IMR-90 (cell line): ENCODE data around the gene NRL. TPM values are rescaled to one million over a fixed set of nuclear protein-coding genes. Genes with fewer than 3 reads are reported as not detected.

ENCODE experiments used
- ATAC-seq: fragments of 200-7000 bp; cut with Tn5 transposase; 2 replicates; pipeline ENCODE4 v1.9.1; 2020; ENCODE audit warnings: low read depth, mild to moderate bottlenecking, moderate library complexity
- BruUV-seq: library from RNA; stranded (reverse); fragments of 400-500 nt; replicated peaks from 2 replicates; lab custom pipeline; 2021; lab: Mats Ljungman, UMichigan
- CTCF ChIA-PET: fragments of 300-600 bp; formaldehyde crosslinking; extraction: SDS; loops from one replicate; lab custom pipeline; 2021; ENCODE audit warnings: antibody characterized with exemption; lab: Yijun Ruan, JAX
- POLR2A ChIA-PET: fragments of 300-600 bp; sonication (Branson Sonifier 250); formaldehyde crosslinking; loops from one replicate; lab custom pipeline; 2022; ENCODE audit warnings: antibody characterized with exemption; ENCODE audit not compliant: unreplicated experiment; lab: Charles Lee
- DNase-seq: peaks from one replicate; pipeline ENCODE4 v3.0.0; 2013
- H2AFZ ChIP-seq: replicated peaks from 2 replicates; pipeline ENCODE3; 2013; ENCODE audit warnings: low read length, mild to moderate bottlenecking; ENCODE audit not compliant: poor library complexity
- H2AK5ac ChIP-seq: 2 replicates; pipeline ENCODE4 v1.6.1; 2013; ENCODE audit warnings: low read depth, low read length, inconsistent platforms
- H2AK9ac ChIP-seq: replicated peaks from 2 replicates; pipeline ENCODE3; 2013; ENCODE audit warnings: mild to moderate bottlenecking, low read depth, low read length, moderate library complexity; ENCODE audit not compliant: poor library complexity
- H2BK120ac ChIP-seq: 2 replicates; pipeline ENCODE4 v1.6.1; 2013; ENCODE audit warnings: low read depth, low read length, inconsistent platforms
- H2BK15ac ChIP-seq: 3 replicates; pipeline ENCODE4 v1.6.1; 2013; ENCODE audit warnings: low read depth, low read length, inconsistent platforms
- H2BK20ac ChIP-seq: 2 replicates; pipeline ENCODE4 v1.6.1; 2013; ENCODE audit warnings: low read depth, mild to moderate bottlenecking, inconsistent platforms, low read length, moderate library complexity
- H2BK5ac ChIP-seq: 2 replicates; pipeline ENCODE4 v1.6.1; 2013; ENCODE audit warnings: mild to moderate bottlenecking, low read depth, low read length, inconsistent platforms; ENCODE audit not compliant: poor library complexity, severe bottlenecking
- H3K14ac ChIP-seq: replicated peaks from 2 replicates; pipeline ENCODE4 v1.6.1; 2013; ENCODE audit warnings: low read depth, low read length, inconsistent platforms
- H3K18ac ChIP-seq: 2 replicates; pipeline ENCODE4 v1.6.1; 2013; ENCODE audit warnings: low read depth, low read length, control low read depth
- H3K23ac ChIP-seq: 2 replicates; pipeline ENCODE4 v1.6.1; 2013; ENCODE audit warnings: low read depth, low read length, inconsistent platforms
- H3K27ac ChIP-seq: 2 replicates; pipeline ENCODE4 v1.5.1; 2013; ENCODE audit warnings: mild to moderate bottlenecking, control low read depth, low read length; ENCODE audit not compliant: insufficient read depth
- H3K27me3 ChIP-seq: 2 replicates; pipeline ENCODE4 v1.6.1; 2013; ENCODE audit warnings: low read length; ENCODE audit not compliant: control insufficient read depth, insufficient read depth
- H3K36me3 ChIP-seq: 2 replicates; pipeline ENCODE4 v1.6.1; 2013; ENCODE audit warnings: low read length, mixed read lengths; ENCODE audit not compliant: control insufficient read depth, insufficient read depth
- H3K4ac ChIP-seq: 2 replicates; pipeline ENCODE4 v1.6.1; 2013; ENCODE audit warnings: low read depth, low read length, inconsistent platforms
- H3K4me1 ChIP-seq: 2 replicates; pipeline ENCODE4 v1.6.1; 2013; ENCODE audit warnings: low read length, mixed read lengths; ENCODE audit not compliant: control insufficient read depth, insufficient read depth
- H3K4me2 ChIP-seq: 2 replicates; pipeline ENCODE4 v1.6.1; 2013; ENCODE audit warnings: low read depth, mild to moderate bottlenecking, control low read depth, low read length, moderate library complexity
- H3K4me3 ChIP-seq: 2 replicates; pipeline ENCODE4 v1.5.1; 2013; ENCODE audit warnings: low read depth, mild to moderate bottlenecking, control low read depth, low read length, moderate library complexity; ENCODE audit not compliant: insufficient read depth
- H3K56ac ChIP-seq: 2 replicates; pipeline ENCODE4 v1.6.1; 2013; ENCODE audit warnings: low read length, inconsistent platforms; ENCODE audit not compliant: insufficient read depth; ENCODE audit errors: extremely low read depth
- H3K79me1 ChIP-seq, 2 experiments: 2 replicates each; pipeline ENCODE4 v1.6.1; 2013; ENCODE audit warnings: low read length in 2 of 2, inconsistent platforms in 1 of 2, low read depth in 1 of 2
- H3K9ac ChIP-seq: 2 replicates; pipeline ENCODE4 v1.6.1; 2013; ENCODE audit warnings: low read depth, low read length, control low read depth
- H3K9me1 ChIP-seq: 2 replicates; pipeline ENCODE4 v1.6.1; 2013; ENCODE audit warnings: low read length, inconsistent platforms; ENCODE audit not compliant: insufficient read depth
- H3K9me3 ChIP-seq: 2 replicates; pipeline ENCODE4 v1.6.1; 2013; ENCODE audit warnings: low read length; ENCODE audit not compliant: control insufficient read depth, insufficient read depth
- H4K20me1 ChIP-seq: 2 replicates; pipeline ENCODE4 v1.6.1; 2013; ENCODE audit warnings: low read length, inconsistent platforms; ENCODE audit not compliant: insufficient read depth
- H4K5ac ChIP-seq: 2 replicates; pipeline ENCODE4 v1.6.1; 2013; ENCODE audit warnings: mild to moderate bottlenecking, low read depth, low read length, control low read depth
- H4K8ac ChIP-seq, 2 experiments: 2 replicates each; pipeline ENCODE4 v1.6.1; 2013; ENCODE audit warnings: low read depth in 2 of 2, low read length in 2 of 2, control low read depth in 1 of 2, inconsistent platforms in 1 of 2
- H4K91ac ChIP-seq: 2 replicates; pipeline ENCODE4 v1.6.1; 2013; ENCODE audit warnings: low read depth, low read length, inconsistent platforms; ENCODE audit not compliant: insufficient read depth
- CEBPB ChIP-seq: IDR thresholded peaks from 2 replicates; pipeline ENCODE4 v1.6.1; 2012; ENCODE audit warnings: low read depth, low read length, improper control_type of control experiment
- MAFK ChIP-seq: IDR thresholded peaks from 2 replicates; pipeline ENCODE4 v1.6.1; 2012; ENCODE audit warnings: low read depth, low read length, improper control_type of control experiment
- MAZ ChIP-seq: IDR thresholded peaks from 2 replicates; pipeline ENCODE4 v1.6.1; 2012; ENCODE audit warnings: low read depth, mild to moderate bottlenecking, low read length, improper control_type of control experiment, moderate library complexity, borderline replicate concordance
- POLR2A ChIP-seq: IDR thresholded peaks from 2 replicates; pipeline ENCODE4 v1.6.1; 2012; ENCODE audit warnings: mild to moderate bottlenecking, low read depth, low read length
- RAD21 ChIP-seq: IDR thresholded peaks from 2 replicates; pipeline ENCODE4 v1.6.1; 2012; ENCODE audit warnings: low read length, improper control_type of control experiment
- RFX5 ChIP-seq: IDR thresholded peaks from 2 replicates; pipeline ENCODE4 v1.8.0; 2012; ENCODE audit warnings: low read depth, mild to moderate bottlenecking, low read length, moderate library complexity
- WGBS, 2 experiments: methylation state at CpG; one replicate each; pipeline versions ENCODE4 v1.1.5 to v1.1.7; 2013; ENCODE audit warnings: missing lambda C conversion rate in 2 of 2; ENCODE audit not compliant: insufficient read length in 1 of 2; ENCODE audit errors: extremely low coverage in 2 of 2; 5-methylcytosine and 5-hydroxymethylcytosine counted together
- dilution Hi-C: fragments of 300-500 bp; cut with HindIII; formaldehyde crosslinking; loops from one replicate; pipeline ENCODE4 v1.14.3; 2018; ENCODE audit warnings: low sequenced_read_pairs; ENCODE audit not compliant: unreplicated experiment
- in situ Hi-C: fragments of 300-500 bp; cut with MboI; formaldehyde crosslinking; loops from 3 replicates; pipeline ENCODE4 v1.14.3; 2019; ENCODE audit warnings: low sequenced_read_pairs, inconsistent platforms, mixed read lengths
- intact Hi-C: fragments of 100-400 bp; cut with micrococcal nuclease; formaldehyde crosslinking; loops from 2 replicates; pipeline ENCODE4 v1.10.0; 2022
- polyA plus RNA-seq, 3 experiments: library from polyadenylated mRNA; depleted of rRNA; stranded (reverse); fragments of >200 nt; gene quantifications; 2 replicates each; pipeline ENCODE4 v1.2.3, GENCODE V29; 2012; ENCODE audit warnings: low replicate concordance in 1 of 3
- total RNA-seq: library from RNA; depleted of rRNA; stranded (reverse); fragments of >200 nt; gene quantifications from 2 replicates; pipeline ENCODE4 v1.2.3, GENCODE V29; 2012
- TF ChIP-seq, protein P1 (sequence below): fragments of 150-350 bp; IDR thresholded peaks from 2 replicates; pipeline ENCODE4 v1.6.1; 2017; ENCODE audit warnings: mild to moderate bottlenecking, antibody characterized with exemption, low read length, low read depth
- TF ChIP-seq, protein P2 (sequence below): conservative IDR thresholded peaks from 2 replicates; pipeline ENCODE4 v1.5.1; 2012; ENCODE audit warnings: mild to moderate bottlenecking, low read depth, low read length, improper control_type of control experiment
- TF ChIP-seq, protein P3 (sequence below): fragments of 150-350 bp; IDR thresholded peaks from 2 replicates; pipeline ENCODE4 v1.6.1; 2016; ENCODE audit warnings: low read depth, mild to moderate bottlenecking, low read length, moderate library complexity, borderline replicate concordance

NRL gene
- total and polyA plus RNA-seq, 2 of the 4 experiments (the other 2 are of a cell fraction), result 0.18 to 0.70 TPM

DNA sequence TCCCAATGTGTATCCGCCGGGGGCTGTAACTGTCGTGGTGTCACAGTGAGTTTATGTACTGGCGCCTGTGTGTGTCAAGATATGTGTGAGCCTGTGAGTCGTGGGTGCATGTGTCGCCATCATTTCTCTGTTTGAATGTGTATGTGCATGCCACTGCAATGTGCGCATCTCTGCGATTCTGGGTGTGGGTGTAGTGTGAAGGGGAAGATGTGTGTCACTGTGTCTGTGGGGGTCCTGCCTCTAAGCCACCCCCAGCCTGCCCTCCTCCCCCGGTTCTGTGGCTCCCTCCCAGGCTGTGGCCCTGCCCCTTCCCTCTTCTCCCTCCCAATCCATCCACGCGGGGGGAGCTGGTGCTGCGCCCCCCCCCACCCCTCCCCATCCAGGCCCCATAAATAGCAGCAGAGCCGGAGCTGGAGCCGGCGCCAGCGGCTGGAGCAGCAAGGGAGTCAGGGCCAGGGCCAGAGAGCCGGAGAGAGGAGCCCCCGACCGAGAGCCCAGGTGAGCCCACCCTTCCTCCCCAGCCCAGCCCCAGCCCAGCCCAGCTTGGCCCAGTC is 43.5 kb downstream of the NRL start, which contains the start of gene CPNE6:
CPNE6 (plus strand) TSS at position 419 of the 554 bp plus-strand sequence. CDS start 1,375 bp downstream, outside the sequence.
- CTCF ChIA-PET, result interaction anchor here (1.7 kb wide), 1 partner anchor 38 kb away, joined by 5 read pairs; no protein-coding TSS in a partner anchor
- H2BK120ac ChIP-seq, result no peak within 1 kb of the TSS
- no peak within 1 kb of the TSS for H3K18ac ChIP-seq
- no peak within 1 kb of the TSS for H2BK20ac ChIP-seq
- H3K14ac ChIP-seq, result no peak within 1 kb of the TSS
- no peaks in the 10 kb centered on the region for H3K4me1 ChIP-seq
- no peak within 1 kb of the TSS for H2AK9ac ChIP-seq
- H2BK15ac ChIP-seq, result no peak within 1 kb of the TSS
- H3K9me3 ChIP-seq, result no peaks in the 10 kb centered on the region
- no peak within 1 kb of the TSS for H4K8ac ChIP-seq
- H3K56ac ChIP-seq, result no peak within 1 kb of the TSS
- POLR2A ChIA-PET, result no interaction called here
- H4K20me1 ChIP-seq, result no peaks in the 10 kb centered on the region
- H2AFZ ChIP-seq, result no peak within 1 kb of the TSS
- H3K9me1 ChIP-seq, result no peaks in the 10 kb centered on the region
- H3K4me2 ChIP-seq, result no peak within 1 kb of the TSS
- H3K4ac ChIP-seq, result no peak within 1 kb of the TSS
- no peaks in the 10 kb centered on the region for H3K79me1 ChIP-seq
- in situ Hi-C loops (no loop called here), dilution Hi-C loops (no loop called here), intact Hi-C loops (no loop called here)
- H2AK5ac ChIP-seq, result no peak within 1 kb of the TSS
- no peak for ATAC-seq
- no peaks in the 10 kb centered on the region for H3K36me3 ChIP-seq
- WGBS, 2 experiments, result 36% methylated on average over 6 of the region's 19 CpGs; no CpG with 5 or more reads in 1 of the 2 experiments
- no peak within 1 kb of the TSS for H4K91ac ChIP-seq
- no peak within 1 kb of the TSS for H3K4me3 ChIP-seq
- BruUV-seq, result no TSS peak
- peaks cover 77% of the 10 kb centered on the region for H3K27me3 ChIP-seq
- no peak within 1 kb of the TSS for H4K5ac ChIP-seq
- H2BK5ac ChIP-seq, result no peak within 1 kb of the TSS
- H3K23ac ChIP-seq, result no peak within 1 kb of the TSS
- TF ChIP-seq, protein P1, sequence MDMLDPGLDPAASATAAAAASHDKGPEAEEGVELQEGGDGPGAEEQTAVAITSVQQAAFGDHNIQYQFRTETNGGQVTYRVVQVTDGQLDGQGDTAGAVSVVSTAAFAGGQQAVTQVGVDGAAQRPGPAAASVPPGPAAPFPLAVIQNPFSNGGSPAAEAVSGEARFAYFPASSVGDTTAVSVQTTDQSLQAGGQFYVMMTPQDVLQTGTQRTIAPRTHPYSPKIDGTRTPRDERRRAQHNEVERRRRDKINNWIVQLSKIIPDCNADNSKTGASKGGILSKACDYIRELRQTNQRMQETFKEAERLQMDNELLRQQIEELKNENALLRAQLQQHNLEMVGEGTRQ, result no peak
- no peak for TF ChIP-seq RFX5
- TF ChIP-seq MAZ, result no peak
- no peak for TF ChIP-seq POLR2A
- TF ChIP-seq CEBPB, result no peak
- no peak for TF ChIP-seq MAFK
- no peak for TF ChIP-seq RAD21
- TF ChIP-seq, protein P2, sequence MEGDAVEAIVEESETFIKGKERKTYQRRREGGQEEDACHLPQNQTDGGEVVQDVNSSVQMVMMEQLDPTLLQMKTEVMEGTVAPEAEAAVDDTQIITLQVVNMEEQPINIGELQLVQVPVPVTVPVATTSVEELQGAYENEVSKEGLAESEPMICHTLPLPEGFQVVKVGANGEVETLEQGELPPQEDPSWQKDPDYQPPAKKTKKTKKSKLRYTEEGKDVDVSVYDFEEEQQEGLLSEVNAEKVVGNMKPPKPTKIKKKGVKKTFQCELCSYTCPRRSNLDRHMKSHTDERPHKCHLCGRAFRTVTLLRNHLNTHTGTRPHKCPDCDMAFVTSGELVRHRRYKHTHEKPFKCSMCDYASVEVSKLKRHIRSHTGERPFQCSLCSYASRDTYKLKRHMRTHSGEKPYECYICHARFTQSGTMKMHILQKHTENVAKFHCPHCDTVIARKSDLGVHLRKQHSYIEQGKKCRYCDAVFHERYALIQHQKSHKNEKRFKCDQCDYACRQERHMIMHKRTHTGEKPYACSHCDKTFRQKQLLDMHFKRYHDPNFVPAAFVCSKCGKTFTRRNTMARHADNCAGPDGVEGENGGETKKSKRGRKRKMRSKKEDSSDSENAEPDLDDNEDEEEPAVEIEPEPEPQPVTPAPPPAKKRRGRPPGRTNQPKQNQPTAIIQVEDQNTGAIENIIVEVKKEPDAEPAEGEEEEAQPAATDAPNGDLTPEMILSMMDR, result no peak
- TF ChIP-seq, protein P3, sequence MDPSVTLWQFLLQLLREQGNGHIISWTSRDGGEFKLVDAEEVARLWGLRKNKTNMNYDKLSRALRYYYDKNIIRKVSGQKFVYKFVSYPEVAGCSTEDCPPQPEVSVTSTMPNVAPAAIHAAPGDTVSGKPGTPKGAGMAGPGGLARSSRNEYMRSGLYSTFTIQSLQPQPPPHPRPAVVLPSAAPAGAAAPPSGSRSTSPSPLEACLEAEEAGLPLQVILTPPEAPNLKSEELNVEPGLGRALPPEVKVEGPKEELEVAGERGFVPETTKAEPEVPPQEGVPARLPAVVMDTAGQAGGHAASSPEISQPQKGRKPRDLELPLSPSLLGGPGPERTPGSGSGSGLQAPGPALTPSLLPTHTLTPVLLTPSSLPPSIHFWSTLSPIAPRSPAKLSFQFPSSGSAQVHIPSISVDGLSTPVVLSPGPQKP, result no peak
- H3K27ac ChIP-seq, result no peak within 1 kb of the TSS
- H3K9ac ChIP-seq, result no peak within 1 kb of the TSS
- DNase-seq, result no peak
